ENCODE measurements around the gene CELF2. TPM values are rescaled to one million over a fixed set of nuclear protein-coding genes. Genes with fewer than 3 reads are reported as not detected.
"Not testable (repeated sequence)": the region's sequence is repeated elsewhere in the genome, so short reads cannot be mapped to it uniquely, and the experiment has no call there.

The CELF2 gene
- total and polyA plus RNA-seq, 2 experiments from 2014 or later: 16.6 to 26.9 TPM

GRCh38 chr10:11344081-11344480 is 326.4 kb downstream of the CELF2 start:
- WGBS (ENCODE audit: low lambda C conversion rate, missing lambda C conversion rate): 98% methylated on average over 28 of the region's 30 CpGs

GRCh38 chr10:11344550-11344949 is 326.9 kb downstream of the CELF2 start:
- Histone ChIP-seq H2AFZ (no peak overlapping the region), H3K4me2 (no peak overlapping the region), H3K4me3 (no peak overlapping the region), H3K36me3 (replicated peaks; ENCODE audit: insufficient read depth, low read depth) (no peaks in the 10 kb centered on the region), H3K27me3 (no peaks in the 10 kb centered on the region), H3K9me2 (replicated peaks; ENCODE audit: insufficient read depth) (no peaks in the 10 kb centered on the region), H4K20me1 (ENCODE audit: insufficient read depth, poor library complexity, severe bottlenecking) (no peaks in the 10 kb centered on the region), H3K27ac (no peak overlapping the region), H3K9me3 (ENCODE audit: low read depth) (no peaks in the 10 kb centered on the region), H3K79me2 (no peaks in the 10 kb centered on the region), H3K4me1 (ENCODE audit: insufficient read depth) (no peaks in the 10 kb centered on the region)
- 97% methylated on average over 17 of the region's 28 CpGs for WGBS (ENCODE audit: low lambda C conversion rate, missing lambda C conversion rate)
- no peak for DNase-seq (ENCODE audit: low spot score)
- no peak for TF ChIP-seq CTCF (IDR thresholded peaks at IDR 0.05; ENCODE audit: poor library complexity)
- no peak for TF ChIP-seq EZH2phosphoT487 (IDR thresholded peaks at IDR 0.05; ENCODE audit: low read depth, severe bottlenecking, unreplicated experiment)
- TF ChIP-seq EZH2 (IDR thresholded peaks at IDR 0.05; ENCODE audit: borderline replicate concordance): no peak

More at GRCh38 chr10:11344081-11344480, 326.4 kb downstream of the CELF2 start:
- H4K20me1 ChIP-seq (ENCODE audit: insufficient read depth, poor library complexity, severe bottlenecking): no peaks in the 10 kb centered on the region
- no peaks in the 10 kb centered on the region for H3K9me2 ChIP-seq (replicated peaks; ENCODE audit: insufficient read depth)
- H3K9me3 ChIP-seq (ENCODE audit: low read depth): no peaks in the 10 kb centered on the region
- H3K4me2 ChIP-seq: no peak overlapping the region
- H3K27me3 ChIP-seq: no peaks in the 10 kb centered on the region
- no peak overlapping the region for H2AFZ ChIP-seq
- TF ChIP-seq CTCF (IDR thresholded peaks at IDR 0.05; ENCODE audit: poor library complexity): no peak
- no peak for TF ChIP-seq EZH2phosphoT487 (IDR thresholded peaks at IDR 0.05; ENCODE audit: low read depth, severe bottlenecking, unreplicated experiment)
- TF ChIP-seq EZH2 (IDR thresholded peaks at IDR 0.05; ENCODE audit: borderline replicate concordance): no peak
- no peaks in the 10 kb centered on the region for H3K36me3 ChIP-seq (replicated peaks; ENCODE audit: insufficient read depth, low read depth)
- no peaks in the 10 kb centered on the region for H3K4me1 ChIP-seq (ENCODE audit: insufficient read depth)
- no peaks in the 10 kb centered on the region for H3K79me2 ChIP-seq
- no peak overlapping the region for H3K27ac ChIP-seq
- DNase-seq (ENCODE audit: low spot score): no peak
- H3K4me3 ChIP-seq: no peak overlapping the region

DNA sequence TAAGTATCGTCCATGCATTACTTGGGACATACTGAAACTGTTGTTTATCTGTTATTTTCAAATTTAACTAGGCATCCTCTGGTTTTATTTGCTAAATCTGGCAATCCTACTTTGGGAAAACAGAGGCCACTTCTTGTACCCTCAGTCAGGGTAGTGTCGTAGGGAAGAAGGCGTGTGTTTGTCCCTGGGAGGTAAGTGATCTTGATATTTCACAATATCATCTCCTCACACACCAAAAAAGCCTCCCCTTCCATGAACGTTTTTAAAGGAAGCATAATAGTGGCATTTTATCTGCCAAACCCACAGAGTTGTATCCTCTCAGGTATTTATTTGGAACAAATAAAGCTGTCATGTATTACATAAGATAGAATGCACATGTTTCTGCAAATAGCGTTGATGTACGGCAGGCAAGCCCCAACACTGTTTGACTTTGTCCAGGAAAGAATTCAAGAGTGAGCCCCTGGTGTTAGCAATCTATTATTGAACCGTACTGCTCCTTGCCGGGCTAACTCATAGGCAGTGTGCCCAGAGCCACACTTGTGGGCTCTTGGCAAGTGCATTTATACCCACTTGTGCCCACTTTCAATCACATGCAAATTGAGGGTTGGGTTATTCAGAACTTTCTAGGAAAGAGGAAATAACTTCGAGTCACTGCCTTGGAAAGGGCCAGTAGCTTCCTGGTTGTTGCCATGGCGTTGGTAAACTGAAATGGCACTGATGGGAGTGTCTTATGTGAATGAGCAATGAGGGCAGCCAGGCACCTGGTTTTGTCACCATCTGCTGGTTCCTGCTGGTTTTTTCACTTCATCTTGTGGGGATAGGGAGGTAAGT is 327.8 kb downstream of the CELF2 start:
- Histone ChIP-seq H3K36me3 (replicated peaks; ENCODE audit: insufficient read depth, low read depth) (no peaks in the 10 kb centered on the region), H3K79me2 (no peaks in the 10 kb centered on the region), H3K9me2 (replicated peaks; ENCODE audit: insufficient read depth) (no peaks in the 10 kb centered on the region), H3K4me2 (no peak overlapping the region), H4K20me1 (ENCODE audit: insufficient read depth, poor library complexity, severe bottlenecking) (no peaks in the 10 kb centered on the region), H3K27ac (no peak overlapping the region), H3K27me3 (no peaks in the 10 kb centered on the region), H3K9me3 (ENCODE audit: low read depth) (no peaks in the 10 kb centered on the region), H2AFZ (no peak overlapping the region), H3K4me3 (no peak overlapping the region), H3K4me1 (ENCODE audit: insufficient read depth) (no peaks in the 10 kb centered on the region)
- WGBS (ENCODE audit: low lambda C conversion rate, missing lambda C conversion rate): 58% methylated on average over 10 of the region's 10 CpGs
- peak; percentile 55 for DNase-seq (ENCODE audit: low spot score)
- TF ChIP-seq CTCF (IDR thresholded peaks at IDR 0.05; ENCODE audit: poor library complexity) (peak; percentile 7), EZH2phosphoT487 (IDR thresholded peaks at IDR 0.05; ENCODE audit: low read depth, severe bottlenecking, unreplicated experiment) (no peak)

DNA sequence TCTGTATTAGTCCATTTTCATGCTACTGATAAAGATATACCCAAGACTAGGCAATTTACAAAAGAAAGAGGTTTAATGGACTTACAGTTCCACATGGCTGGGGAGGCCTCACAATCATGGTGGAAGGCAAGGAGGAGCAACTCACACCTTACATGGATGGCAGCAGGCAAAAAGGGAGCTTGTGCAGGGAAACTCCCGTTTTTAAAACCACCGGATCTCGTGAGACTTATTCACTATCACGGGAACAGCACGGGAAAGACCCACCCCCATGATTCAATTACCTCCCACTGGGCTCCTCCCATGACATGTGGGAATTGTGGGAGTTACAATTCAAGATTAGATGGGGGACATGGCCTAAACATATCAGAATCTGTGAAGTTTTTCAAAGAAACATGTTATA is 329.9 kb downstream of the CELF2 start:
- not testable (repeated sequence) for H3K36me3 ChIP-seq (replicated peaks; ENCODE audit: insufficient read depth, low read depth); H3K4me3 ChIP-seq; H3K4me1 ChIP-seq (ENCODE audit: insufficient read depth); H3K79me2 ChIP-seq; H3K4me2 ChIP-seq; DNase-seq (ENCODE audit: low spot score); H3K27me3 ChIP-seq; H3K9me3 ChIP-seq (ENCODE audit: low read depth); H2AFZ ChIP-seq; H4K20me1 ChIP-seq (ENCODE audit: insufficient read depth, poor library complexity, severe bottlenecking); H3K27ac ChIP-seq; H3K9me2 ChIP-seq (replicated peaks; ENCODE audit: insufficient read depth)
- WGBS (ENCODE audit: low lambda C conversion rate, missing lambda C conversion rate): 95% methylated on average over 5 of the region's 5 CpGs

Data from hepatocyte (in vitro differentiated cells).